LNCAP (cell line): ENCODE measurements around the gene DOCK1.

ENCODE experiments used
- TF ChIP-seq, protein P1 (sequence below): fragments of 450-650 bp; IDR thresholded peaks from 2 replicates; pipeline ENCODE4 v1.5.1; 2017; ENCODE audit warnings: mild to moderate bottlenecking

Gene DOCK1

DNA sequence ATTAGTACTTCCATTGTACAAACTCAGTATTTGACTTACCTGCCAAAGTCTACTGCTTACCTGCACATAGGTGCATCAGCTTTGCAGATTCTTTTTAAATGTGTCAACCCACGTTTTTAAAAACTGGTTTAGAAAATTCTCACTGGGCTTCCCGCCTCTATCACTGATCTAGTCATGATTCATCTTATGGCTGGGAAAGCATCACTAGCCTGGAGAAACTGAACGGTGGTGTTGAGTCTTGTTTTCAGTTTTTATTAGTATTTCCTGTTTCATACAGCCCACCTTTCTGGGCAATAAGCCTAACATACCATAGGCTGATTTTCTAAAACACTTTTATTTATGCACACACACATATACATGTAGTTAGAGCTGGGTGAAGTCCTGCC, 19.7 kb downstream of the DOCK1 start:
- TF ChIP-seq, protein P1, sequence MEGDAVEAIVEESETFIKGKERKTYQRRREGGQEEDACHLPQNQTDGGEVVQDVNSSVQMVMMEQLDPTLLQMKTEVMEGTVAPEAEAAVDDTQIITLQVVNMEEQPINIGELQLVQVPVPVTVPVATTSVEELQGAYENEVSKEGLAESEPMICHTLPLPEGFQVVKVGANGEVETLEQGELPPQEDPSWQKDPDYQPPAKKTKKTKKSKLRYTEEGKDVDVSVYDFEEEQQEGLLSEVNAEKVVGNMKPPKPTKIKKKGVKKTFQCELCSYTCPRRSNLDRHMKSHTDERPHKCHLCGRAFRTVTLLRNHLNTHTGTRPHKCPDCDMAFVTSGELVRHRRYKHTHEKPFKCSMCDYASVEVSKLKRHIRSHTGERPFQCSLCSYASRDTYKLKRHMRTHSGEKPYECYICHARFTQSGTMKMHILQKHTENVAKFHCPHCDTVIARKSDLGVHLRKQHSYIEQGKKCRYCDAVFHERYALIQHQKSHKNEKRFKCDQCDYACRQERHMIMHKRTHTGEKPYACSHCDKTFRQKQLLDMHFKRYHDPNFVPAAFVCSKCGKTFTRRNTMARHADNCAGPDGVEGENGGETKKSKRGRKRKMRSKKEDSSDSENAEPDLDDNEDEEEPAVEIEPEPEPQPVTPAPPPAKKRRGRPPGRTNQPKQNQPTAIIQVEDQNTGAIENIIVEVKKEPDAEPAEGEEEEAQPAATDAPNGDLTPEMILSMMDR, result no peak

DNA sequence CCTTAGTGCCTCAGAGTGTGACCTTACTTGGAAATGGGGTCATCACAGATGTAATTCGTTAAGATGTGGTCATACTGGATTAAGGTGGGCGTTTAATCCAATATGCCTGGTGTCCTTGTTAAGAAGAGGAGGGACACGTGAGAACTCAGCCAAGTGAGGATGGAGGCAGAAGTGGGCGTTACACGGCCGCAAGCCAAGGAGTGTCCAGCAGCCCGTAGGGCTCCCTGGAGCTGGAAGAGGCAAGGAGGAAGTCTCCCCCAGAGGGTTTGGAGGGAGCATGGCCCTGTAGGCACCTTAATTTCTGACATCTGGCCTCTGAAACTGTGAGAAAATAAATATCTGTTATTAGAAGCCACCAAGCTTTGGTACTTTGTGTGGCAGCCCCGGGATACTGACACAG, 21.3 kb downstream of the DOCK1 start:
- TF ChIP-seq, protein P1, result no peak

DNA sequence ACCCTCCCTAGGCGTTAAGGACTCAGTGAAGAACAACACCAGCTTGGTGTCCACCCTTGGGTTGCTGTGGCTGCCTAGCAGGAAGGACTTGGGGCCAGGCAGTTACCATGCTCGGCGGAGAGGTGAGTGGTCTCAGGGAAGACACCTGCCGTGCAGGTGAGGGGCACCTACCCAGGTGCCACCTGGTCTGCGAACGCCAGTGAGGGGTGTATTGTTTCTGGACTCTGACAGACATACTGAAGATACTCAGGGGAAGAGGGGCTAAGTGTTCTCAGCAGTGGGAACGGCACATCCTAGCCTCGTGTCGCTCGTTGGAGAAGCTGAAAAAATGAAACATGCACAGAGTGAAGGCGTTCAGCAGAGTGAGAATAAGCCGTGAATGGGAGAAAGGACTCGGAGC, 22.6 kb downstream of the DOCK1 start:
- TF ChIP-seq, protein P1, result no peak

DNA sequence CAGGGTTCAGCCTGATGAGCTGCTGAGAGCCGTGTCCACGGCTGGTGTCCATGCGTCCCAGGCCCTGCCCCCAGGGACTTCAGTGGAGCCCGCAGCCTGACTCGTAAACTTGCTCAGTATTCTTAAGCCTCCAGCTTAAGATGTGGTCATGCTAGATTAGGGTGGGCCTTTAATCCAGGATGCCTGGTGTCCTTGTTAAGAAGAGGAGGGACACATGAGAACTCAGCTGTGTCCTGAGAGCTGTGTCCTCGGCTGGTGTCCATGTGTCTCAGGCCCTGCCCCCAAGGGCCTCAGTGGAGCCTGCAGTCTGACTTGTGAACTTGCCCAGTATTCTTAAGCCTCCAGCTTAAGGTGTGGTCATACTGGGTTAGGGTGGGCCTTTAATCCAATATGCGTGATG, 23.0 kb downstream of the DOCK1 start:
- TF ChIP-seq, protein P1, result no peak

DNA sequence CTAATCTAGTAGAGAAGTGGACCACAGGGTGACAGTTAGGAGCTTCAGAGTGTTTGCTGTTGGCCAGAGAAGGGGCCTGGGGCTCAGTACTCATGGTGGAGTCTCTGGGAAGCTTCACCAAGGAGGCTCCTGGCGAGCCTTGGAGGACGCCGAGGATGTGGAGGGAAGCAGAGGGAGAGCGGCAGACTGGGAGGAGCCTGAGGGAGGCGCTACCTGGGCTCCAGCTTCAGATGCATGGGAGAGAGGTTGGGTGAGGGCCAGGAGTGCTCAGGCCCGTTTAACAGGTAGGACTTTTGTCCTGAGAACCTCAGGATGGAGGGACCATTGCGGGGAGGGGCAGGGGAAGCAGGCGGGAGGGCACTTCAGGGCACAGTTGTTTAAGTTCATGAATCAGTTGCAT, 24.2 kb downstream of the DOCK1 start:
- TF ChIP-seq, protein P1, result no peak

DNA sequence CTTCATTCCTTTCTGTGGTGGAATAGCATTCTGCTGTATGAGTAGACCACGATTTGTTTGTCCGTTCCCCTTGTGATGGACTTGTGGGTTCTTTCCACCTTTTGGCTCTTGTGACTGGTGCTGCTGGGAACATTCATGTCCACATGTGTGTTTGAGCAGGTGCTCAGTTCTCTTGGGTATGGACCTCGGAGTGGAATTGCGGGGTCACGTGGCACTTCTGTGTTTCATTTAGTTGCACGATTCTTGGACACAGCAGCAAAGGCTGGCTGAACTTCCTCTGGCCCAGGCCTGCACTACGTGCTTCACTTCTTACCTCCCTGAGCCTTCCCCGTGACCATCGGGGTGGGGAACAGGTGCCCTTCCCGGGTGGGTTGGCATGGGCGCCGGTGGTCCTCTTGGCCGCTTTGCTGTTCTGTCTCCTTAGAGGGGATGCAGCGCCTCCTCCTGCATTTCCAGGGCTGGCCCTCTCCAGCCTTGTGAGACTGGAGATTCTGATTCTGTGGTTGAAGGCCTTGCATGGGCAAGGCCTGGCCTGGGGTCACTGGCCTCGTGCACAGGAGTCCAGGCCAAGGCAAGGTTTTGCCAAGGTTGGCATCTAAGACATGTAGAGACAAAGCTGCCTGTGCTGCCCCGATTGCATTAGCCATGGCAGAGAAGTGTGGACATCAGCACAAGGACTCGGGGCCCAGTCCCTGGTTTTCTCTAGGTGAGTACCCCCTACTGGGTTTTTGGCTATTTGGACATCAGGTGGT, 25.1 kb downstream of the DOCK1 start:
- TF ChIP-seq, protein P1, result no peak

DNA sequence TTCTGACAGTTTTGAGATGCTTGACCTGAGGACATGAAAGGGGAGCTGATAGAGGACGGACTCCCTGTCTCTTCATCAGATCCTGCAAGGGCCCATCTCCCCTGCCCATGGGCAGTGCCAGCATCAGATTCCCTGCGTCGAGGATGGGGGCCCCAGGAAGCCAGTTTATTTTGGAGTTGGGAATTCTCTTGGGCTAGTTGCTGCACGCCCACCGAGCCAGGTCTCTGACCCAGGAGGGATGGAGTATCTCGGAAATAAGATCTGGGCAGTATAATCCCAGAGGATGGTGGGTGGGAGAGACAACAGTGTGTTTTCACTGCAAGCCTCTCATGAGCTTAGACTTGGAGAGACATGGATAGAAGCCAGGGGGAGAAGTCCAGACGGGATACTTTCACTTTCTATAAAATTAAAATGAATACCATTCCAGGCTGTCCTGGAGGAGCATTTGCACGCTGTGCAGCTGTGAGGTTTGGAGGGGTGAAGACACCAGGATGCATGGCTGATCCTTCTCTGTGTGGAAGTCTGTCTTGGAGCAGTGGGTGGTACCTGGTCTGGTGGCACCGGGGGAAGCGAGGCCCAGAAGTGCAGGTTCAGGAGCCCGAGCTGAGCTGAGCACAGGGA, 25.8 kb downstream of the DOCK1 start:
- TF ChIP-seq, protein P1, result no peak
